WI38 (cell line): ENCODE measurements around the gene ZNF205.
"Not testable (repeated sequence)": the region's sequence is repeated elsewhere in the genome, so short reads cannot be mapped to it uniquely, and the experiment has no call there.

Experiments
- H3K4me3 ChIP-seq: 2 replicates; pipeline ENCODE4 v1.5.1; 2011; ENCODE audit warnings: low read depth, mild to moderate bottlenecking, control low read depth, low read length
- CTCF ChIP-seq: IDR thresholded peaks from 2 replicates; pipeline ENCODE4 v1.5.1; 2012; ENCODE audit warnings: low read depth, mild to moderate bottlenecking, control low read depth, low read length

Gene ZNF205

GRCh38 chr16:3133844-3134243 is 21.5 kb downstream of the ZNF205 start:
- no peak for TF ChIP-seq CTCF
- peak overlapping the region; percentile 99 for H3K4me3 ChIP-seq

- peak within 1 kb of the TSS; percentile 99 for H3K4me3 ChIP-seq
- no peak for TF ChIP-seq CTCF
Observed at GRCh38 chr16:3134338-3135125, 22.1 kb downstream of the ZNF205 start, which contains the start of gene ZNF213. ZNF213 (plus strand) TSS chr16:3135029; CDS start chr16:3137281, 2,252 bp downstream.

- no peak for TF ChIP-seq CTCF
- H3K4me3 ChIP-seq, result peak overlapping the region; percentile 99
Observed at GRCh38 chr16:3135126-3135715, 22.8 kb downstream of the ZNF205 start.

GRCh38 chr16:3137267-3137666 is 24.9 kb downstream of the ZNF205 start:
- no peak for TF ChIP-seq CTCF
- H3K4me3 ChIP-seq, result no peak overlapping the region

GRCh38 chr16:3138342-3138741 is 26.0 kb downstream of the ZNF205 start:
- TF ChIP-seq CTCF, result no peak

GRCh38 chr16:3138823-3139426 is 26.5 kb downstream of the ZNF205 start:
- no peak overlapping the region for H3K4me3 ChIP-seq
- no peak for TF ChIP-seq CTCF

More at GRCh38 chr16:3138342-3138741, 26.0 kb downstream of the ZNF205 start:
- no peak overlapping the region for H3K4me3 ChIP-seq

- H3K4me3 ChIP-seq, result not testable (repeated sequence)
Observed at GRCh38 chr16:3139561-3139960, 27.2 kb downstream of the ZNF205 start.
